HCT116 (cell line): ENCODE measurements around the gene THPO.

ENCODE experiments used
- CEBPB ChIP-seq: IDR thresholded peaks from 2 replicates; pipeline ENCODE4 v1.6.1; 2012; ENCODE audit warnings: low read depth
- CTCF ChIP-seq, 3 experiments: fragments of 200-600 bp in 1 of 3; sonication (generic) in 1 of 3; IDR thresholded peaks in 2 of 3; conservative IDR thresholded peaks in 1 of 3; 2 replicates each; pipeline ENCODE4 v1.5.1; 2012 to 2017; ENCODE audit warnings: low read depth in 2 of 3, low read length in 2 of 3, antibody characterized with exemption in 1 of 3, borderline replicate concordance in 1 of 3, control low read depth in 1 of 3, mild to moderate bottlenecking in 1 of 3, mixed read lengths in 1 of 3, mixed run types in 1 of 3, moderate library complexity in 1 of 3; ENCODE audit not compliant: insufficient read depth in 1 of 3
- EGR1 ChIP-seq: IDR thresholded peaks from 2 replicates; pipeline ENCODE4 v1.6.1; 2012; ENCODE audit warnings: low read depth
- EZH2 ChIP-seq: fragments of 200-600 bp; sonication (generic); IDR thresholded peaks from 2 replicates; pipeline ENCODE4 v1.6.1; 2017; ENCODE audit warnings: antibody characterized with exemption, mixed run types
- EZH2phosphoT487 ChIP-seq: fragments of 200-600 bp; IDR thresholded peaks from 2 replicates; pipeline ENCODE4 v1.6.1; 2018; ENCODE audit warnings: antibody characterized with exemption, borderline replicate concordance
- JUND ChIP-seq: IDR thresholded peaks from 2 replicates; pipeline ENCODE4 v1.6.1; 2012
- POLR2A ChIP-seq: IDR thresholded peaks from 2 replicates; pipeline ENCODE4 v1.7.0; 2011; ENCODE audit warnings: borderline replicate concordance; ENCODE audit not compliant: insufficient read depth, insufficient read length; ENCODE audit errors: extremely low read depth
- POLR2AphosphoS5 ChIP-seq: IDR thresholded peaks from 2 replicates; pipeline ENCODE4 v1.6.1; 2011; ENCODE audit warnings: mild to moderate bottlenecking, low read depth, low read length, moderate library complexity
- RAD21 ChIP-seq: IDR thresholded peaks from 2 replicates; pipeline ENCODE4 v1.6.1; 2012; ENCODE audit warnings: low read depth, mild to moderate bottlenecking
- SP1 ChIP-seq: IDR thresholded peaks from 2 replicates; pipeline ENCODE4 v1.6.1; 2012; ENCODE audit warnings: low read depth
- TCF7L2 ChIP-seq: IDR thresholded peaks from 2 replicates; pipeline ENCODE4 v1.7.0; 2011; ENCODE audit warnings: borderline replicate concordance, inconsistent platforms; ENCODE audit not compliant: insufficient read depth, insufficient read length; ENCODE audit errors: extremely low read depth
- TF ChIP-seq, protein P1 (sequence below): IDR thresholded peaks from 2 replicates; pipeline ENCODE4 v1.6.1; 2012

DNA sequence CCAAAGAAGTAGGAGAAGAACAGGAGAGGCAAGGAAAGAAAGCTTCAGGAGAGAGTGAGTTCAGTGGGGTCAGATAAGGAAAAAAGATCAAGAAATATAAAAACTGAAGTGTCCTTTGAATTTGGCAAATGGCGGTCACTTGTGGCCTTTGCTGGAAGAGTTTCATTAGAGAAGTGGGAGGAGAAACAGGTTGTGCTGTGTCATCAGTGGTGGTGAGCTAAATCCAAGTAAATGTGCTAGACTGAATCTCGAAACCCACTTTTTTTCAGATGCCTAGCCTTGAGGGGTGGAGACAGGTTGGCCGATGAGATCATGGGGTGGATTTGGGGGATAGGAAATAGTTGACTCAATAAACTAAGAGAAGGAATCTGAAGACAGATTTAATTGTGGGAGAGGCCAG is 45.6 kb upstream of the THPO start:
- TF ChIP-seq POLR2A: no peak
- TF ChIP-seq EZH2: no peak
- no peak for TF ChIP-seq CTCF (IDR thresholded peaks at IDR 0.05 in 2 of 3, conservative IDR thresholded peaks at IDR 0.05 in 1 of 3; ENCODE audit: borderline replicate concordance in 1 of 3, insufficient read depth in 1 of 3, low read depth in 2 of 3, low read length in 2 of 3)
- no peak for TF ChIP-seq SP1
- no peak for TF ChIP-seq TCF7L2
- no peak for TF ChIP-seq EZH2phosphoT487
- no peak for TF ChIP-seq POLR2AphosphoS5
- no peak for TF ChIP-seq JUND
- no peak for TF ChIP-seq RAD21
- TF ChIP-seq, protein P1, sequence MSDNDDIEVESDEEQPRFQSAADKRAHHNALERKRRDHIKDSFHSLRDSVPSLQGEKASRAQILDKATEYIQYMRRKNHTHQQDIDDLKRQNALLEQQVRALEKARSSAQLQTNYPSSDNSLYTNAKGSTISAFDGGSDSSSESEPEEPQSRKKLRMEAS: no peak
- TF ChIP-seq CEBPB: no peak
- TF ChIP-seq EGR1: no peak
